IPS-NIHi7 (cell line): ENCODE results near the gene HCRTR1.

Experiments
- DNase-seq: peaks from one replicate; pipeline ENCODE4 v3.0.0; 2012; ENCODE audit warnings: mixed read lengths; ENCODE audit errors: extremely low spot score

HCRTR1 gene

GRCh38 chr1:31667065-31667785 lies 49.7 kb downstream of the HCRTR1 start:
- DNase-seq: no peak

GRCh38 chr1:31668303-31668883 lies 50.9 kb downstream of the HCRTR1 start:
- no peak for DNase-seq

- no peak for DNase-seq
These were observed 51.9 kb downstream of the HCRTR1 start for GRCh38 chr1:31669433-31669785.

GRCh38 chr1:31669786-31670592 lies 52.5 kb downstream of the HCRTR1 start:
- DNase-seq: no peak

- DNase-seq: no peak
These were observed 53.1 kb downstream of the HCRTR1 start for GRCh38 chr1:31670593-31670964.

GRCh38 chr1:31671147-31671546 lies 53.7 kb downstream of the HCRTR1 start:
- DNase-seq: no peak

- DNase-seq: no peak
These were observed 54.2 kb downstream of the HCRTR1 start for GRCh38 chr1:31671561-31672201.

- DNase-seq: no peak
These were observed 55.5 kb downstream of the HCRTR1 start for GRCh38 chr1:31672986-31673385.

GRCh38 chr1:31673433-31673832 lies 55.9 kb downstream of the HCRTR1 start:
- DNase-seq: no peak

- DNase-seq: no peak
These were observed 57.1 kb downstream of the HCRTR1 start for GRCh38 chr1:31674626-31675025.

GRCh38 chr1:31675161-31675560 lies 57.7 kb downstream of the HCRTR1 start:
- no peak for DNase-seq

- no peak for DNase-seq
These were observed 58.3 kb downstream of the HCRTR1 start for GRCh38 chr1:31675756-31676155.
